Heart left ventricle (tissue), 16 donors: ENCODE data around the gene TTC7B. TPM values are rescaled to one million over a fixed set of nuclear protein-coding genes. Genes with fewer than 3 reads are reported as not detected.

Experiments used
- ATAC-seq, 4 donors: fragments of 200-7000 bp; cut with Tn5 transposase; one replicate each; pipeline ENCODE4 v1.9.1; 2020 to 2022; ENCODE audit warnings: moderate library complexity in 4 of 4, mild to moderate bottlenecking in 3 of 4, moderate number of reproducible peaks in 1 of 4
- DNase-seq, 5 donors: peaks; one replicate each; pipeline ENCODE4 v3.0.0-alpha.2; 2020
- H3K27ac ChIP-seq, 12 donors: fragments of 200-600 bp; sonication (generic) in 4 of 12; one replicate each; pipeline versions ENCODE4 v1.5.0 to v1.8.0; 2016 to 2022; ENCODE audit warnings: mild to moderate bottlenecking in 2 of 12
- H3K27me3 ChIP-seq, 9 donors: fragments of 200-600 bp; sonication (generic) in 2 of 9; one replicate each; pipeline versions ENCODE4 v1.5.1 to v1.8.0; 2016 to 2022; ENCODE audit warnings: mild to moderate bottlenecking in 3 of 9
- H3K36me3 ChIP-seq, 9 donors: fragments of 200-600 bp; sonication (generic) in 2 of 9; one replicate each; pipeline versions ENCODE4 v1.5.0 to v1.8.0; 2018 to 2022; ENCODE audit warnings: mild to moderate bottlenecking in 2 of 9
- H3K4me1 ChIP-seq, 12 donors: fragments of 200-600 bp; sonication (generic) in 4 of 12; one replicate each; pipeline versions ENCODE4 v1.5.0 to v1.8.0; 2016 to 2022; ENCODE audit warnings: mild to moderate bottlenecking in 3 of 12
- H3K4me3 ChIP-seq, 12 donors: fragments of 200-600 bp; sonication (generic) in 4 of 12; one replicate each; pipeline versions ENCODE4 v1.5.0 to v1.8.0; 2017 to 2022; ENCODE audit warnings: mild to moderate bottlenecking in 9 of 12, moderate library complexity in 4 of 12
- H3K9me3 ChIP-seq, 12 donors: fragments of 200-600 bp; sonication (generic) in 4 of 12; one replicate each; pipeline versions ENCODE4 v1.5.0 to v1.8.0; 2016 to 2022; ENCODE audit warnings: mild to moderate bottlenecking in 1 of 12
- CTCF ChIP-seq, 12 donors: fragments of 200-600 bp; sonication (generic) in 4 of 12; IDR thresholded peaks; one replicate each; pipeline versions ENCODE4 v1.5.0 to v1.8.0; 2018 to 2022; ENCODE audit warnings: antibody characterized with exemption in 12 of 12, mild to moderate bottlenecking in 5 of 12
- POLR2A ChIP-seq, 2 donors: fragments of 450-650 bp; IDR thresholded peaks; one replicate each; pipeline ENCODE4 v1.6.1; 2017; ENCODE audit warnings: antibody characterized with exemption in 2 of 2, mild to moderate bottlenecking in 2 of 2, moderate library complexity in 2 of 2
- WGBS, 4 donors: extraction: QIAGEN DNeasy Blood & Tissue Kit in 2 of 4; methylation state at CpG; one replicate each; pipeline versions ENCODE4 v1.1.5 to v1.1.7; 2013 to 2018; 5-methylcytosine and 5-hydroxymethylcytosine counted together
- intact Hi-C, 10 donors: fragments of 100-400 bp; cut with DNase I; formaldehyde crosslinking; loops; one replicate each; pipeline versions ENCODE4 v1.11.1 to v1.14.2; 2022
- polyA plus RNA-seq, 2 donors: library from polyadenylated mRNA; stranded (reverse); fragments of 200-250 nt; gene quantifications; one replicate each; pipeline ENCODE4 v1.2.3, GENCODE V29; 2013
- total RNA-seq, 9 donors: library from RNA; depleted of rRNA in 2 of 9; stranded (reverse); fragments of >200 nt in 2 of 9; fragmentation: NEBNext Ultra II Directional in 3 of 9; extraction: Animal tissue kit (Norgen Biotek cat#: 25700) in 3 of 9; gene quantifications; one replicate each; pipeline versions ENCODE4 v1.1.0 to v1.2.4, GENCODE V29; 2016 to 2023
- donor health status: ischemic (EF 13 %, LVEDD 7.1; RV severe dilation, severe dysfunction).
- donor health status: healthy with polysubstance abuse.
- donor health status: DM: no; HTN: yes; CAD: no.
- donor health status: DM: no; HTN: no; CAD: no.
- donor health status: ischemic (EF 25% LVEDD 6.9; RV normal size, moderate dysfunction).
- donor health status: ischemic (EF 25% LVEDD 5.7; RV mildly dilated, moderate dysfunction).
- donor health status: healthy.
- donor health status: DM: yes; HTN: yes; CAD: no.
- donor health status: ischemic (EF 35%, LVEDD 5.7; RV mildly dilated, moderate dysfunction).
- donor health status: nonischemic (EF 11% LVEDD 7.7; RV severe dilation, severe dysfunction).
- donor health status: DM: yes; HTN: yes; CAD: no.
- donor health status: PGD.
- donor health status: ischemic (EF 29% LVEDD 5.4; RV normal size, mild dysfunction).
- donor health status: nonischemic (EF 23%, LVEDD 6.1; RV moderate dilation, normal function).

Gene TTC7B
- total and polyA plus RNA-seq, 11 donors = 20.3 to 76.1 (median 62.6) TPM

- Histone ChIP-seq H3K27me3 (no peaks in the 10 kb centered on the region), H3K4me3 (no peak overlapping the region), H3K4me1 (no peaks in the 10 kb centered on the region), H3K27ac (no peak overlapping the region), H3K9me3 (peaks cover 0 to 46% (median 26%) of the 10 kb centered on the region in 12 donors), H3K36me3 (peaks cover 0 to 69% (median 31%) of the 10 kb centered on the region in 9 donors)
- intact Hi-C loops = loop anchor here in 2 of 10 donors (5.0 to 10.0 kb wide), 2 partner anchors 47 to 129 kb away; partner anchors contain the start of gene TTC7B (in 2 of the 2)
- DNase-seq (no peak), ATAC-seq (no peak)
- TF ChIP-seq POLR2A (IDR thresholded peaks at IDR 0.05) (no peak), CTCF (IDR thresholded peaks at IDR 0.05) (no peak)
These were observed 48.3 kb downstream of the TTC7B start for GRCh38 chr14:90767899-90768298.

- intact Hi-C loops = loop anchor here in 6 of 10 donors (5.0 to 10.0 kb wide), 4 partner anchors 47 to 57 kb away; partner anchors contain the start of gene TTC7B (in 3 of the 6)
- H3K4me3 ChIP-seq = no peak overlapping the region
- H3K36me3 ChIP-seq = peaks cover 0 to 12% (median 0%) of the 10 kb centered on the region in 9 donors
- no peaks in the 10 kb centered on the region for H3K27me3 ChIP-seq
- H3K27ac ChIP-seq = peak overlapping the region in 5 of 12 donors; percentile 93 to 97 (median 96)
- TF ChIP-seq POLR2A (IDR thresholded peaks at IDR 0.05) (no peak), CTCF (IDR thresholded peaks at IDR 0.05) (peak; percentile 28 to 64 (median 52))
- DNase-seq = no peak
- peaks cover 0 to 23% (median 15%) of the 10 kb centered on the region in 12 donors for H3K9me3 ChIP-seq
- WGBS, 4 donors = 81 to 89% (median 86%) methylated on average over 4 of the region's 4 CpGs
- no peak for ATAC-seq
- peaks cover 0 to 31% (median 22%) of the 10 kb centered on the region in 12 donors for H3K4me1 ChIP-seq
These were observed 55.5 kb downstream of the TTC7B start for GRCh38 chr14:90760591-90761316.

- intact Hi-C loops = loop anchor here in 6 of 10 donors (5.0 to 10.0 kb wide), 4 partner anchors 47 to 57 kb away; partner anchors contain the start of gene TTC7B (in 3 of the 6)
- ATAC-seq (peak in 2 of 4 donors; percentile 3 to 5), DNase-seq (no peak)
- WGBS, 4 donors = 63 to 67% (median 65%) methylated on average over 4 of the region's 4 CpGs
- peaks cover 0 to 23% (median 15%) of the 10 kb centered on the region in 12 donors for H3K9me3 ChIP-seq
- H3K4me3 ChIP-seq = no peak overlapping the region
- TF ChIP-seq CTCF (IDR thresholded peaks at IDR 0.05) (no peak), POLR2A (IDR thresholded peaks at IDR 0.05) (no peak)
- peaks cover 0 to 31% (median 22%) of the 10 kb centered on the region in 12 donors for H3K4me1 ChIP-seq
- no peaks in the 10 kb centered on the region for H3K27me3 ChIP-seq
- peak overlapping the region in 11 of 12 donors; percentile 91 to 98 (median 95) for H3K27ac ChIP-seq
- peaks cover 0 to 10% (median 0%) of the 10 kb centered on the region in 9 donors for H3K36me3 ChIP-seq
These were observed 56.2 kb downstream of the TTC7B start for GRCh38 chr14:90760078-90760444.
